Activated CD8-positive, alpha-beta T cell treated with anti-CD3 and anti-CD28 coated beads for 36 hours (primary cell): ENCODE results near the gene ZNF862. TPM values are rescaled to one million over a fixed set of nuclear protein-coding genes. Genes with fewer than 3 reads are reported as not detected.

Experiments
- ATAC-seq: fragments of 200-7000 bp; cut with Tn5 transposase; one replicate; pipeline ENCODE4 v1.10.0; 2021; ENCODE audit warnings: mild to moderate bottlenecking, moderate library complexity
- CTCF ChIA-PET: fragments of 350-600 bp; sonication (Branson Sonifier 250); formaldehyde crosslinking; loops from one replicate; lab custom pipeline; 2021; ENCODE audit warnings: antibody characterized with exemption; lab: Charles Lee
- POLR2A ChIA-PET: fragments of 350-600 bp; sonication (Branson Sonifier 250); formaldehyde crosslinking; loops from one replicate; lab custom pipeline; 2021; ENCODE audit warnings: antibody characterized with exemption; lab: Charles Lee
- DNase-seq: peaks from one replicate; pipeline ENCODE4 v3.0.0-alpha.2; 2020
- H3K27ac Mint-ChIP-seq: one replicate; pipeline ENCODE4 v1.8.0; 2021; ENCODE audit warnings: mild to moderate bottlenecking, mixed read lengths
- H3K27me3 Mint-ChIP-seq: one replicate; pipeline ENCODE4 v1.8.0; 2021; ENCODE audit warnings: mixed read lengths
- H3K36me3 Mint-ChIP-seq: one replicate; pipeline ENCODE4 v1.8.0; 2021; ENCODE audit warnings: low read depth, mixed read lengths
- H3K4me1 Mint-ChIP-seq: one replicate; pipeline ENCODE4 v1.8.0; 2021; ENCODE audit warnings: low read depth, mixed read lengths
- H3K4me3 Mint-ChIP-seq: one replicate; pipeline ENCODE4 v1.8.0; 2021; ENCODE audit warnings: mild to moderate bottlenecking, moderate library complexity, mixed read lengths
- H3K9me3 Mint-ChIP-seq: one replicate; pipeline ENCODE4 v1.8.0; 2021; ENCODE audit warnings: mixed read lengths
- intact Hi-C: fragments of 100-400 bp; cut with micrococcal nuclease; formaldehyde crosslinking; loops from one replicate; pipeline ENCODE4 v1.10.0; 2022
- total RNA-seq, 2 experiments: library from RNA; stranded (reverse); gene quantifications; one replicate each; pipeline ENCODE4 v1.2.3, GENCODE V29; 2021
- TF ChIP-seq, protein P1 (sequence below): fragments of 200-600 bp; IDR thresholded peaks from one replicate; pipeline ENCODE4 v1.8.0; 2022; ENCODE audit warnings: antibody characterized with exemption, mild to moderate bottlenecking

The ZNF862 gene
- total RNA-seq, 2 experiments from 2014 or later = 11.0 to 12.4 TPM

- DNase-seq = no peak
- ChIA-PET CTCF (interaction anchor here (1.0 kb wide), 1 partner anchor 15 kb away, joined by 3 read pairs; no protein-coding TSS in a partner anchor), POLR2A (no interaction called here)
- Mint-ChIP-seq H3K27ac (no peak overlapping the region), H3K4me1 (peaks cover 28% of the 10 kb centered on the region), H3K9me3 (no peaks in the 10 kb centered on the region), H3K27me3 (no peaks in the 10 kb centered on the region), H3K36me3 (peaks cover 2% of the 10 kb centered on the region), H3K4me3 (no peak overlapping the region)
- intact Hi-C loops = no loop called here
- ATAC-seq = no peak
- TF ChIP-seq, protein P1, sequence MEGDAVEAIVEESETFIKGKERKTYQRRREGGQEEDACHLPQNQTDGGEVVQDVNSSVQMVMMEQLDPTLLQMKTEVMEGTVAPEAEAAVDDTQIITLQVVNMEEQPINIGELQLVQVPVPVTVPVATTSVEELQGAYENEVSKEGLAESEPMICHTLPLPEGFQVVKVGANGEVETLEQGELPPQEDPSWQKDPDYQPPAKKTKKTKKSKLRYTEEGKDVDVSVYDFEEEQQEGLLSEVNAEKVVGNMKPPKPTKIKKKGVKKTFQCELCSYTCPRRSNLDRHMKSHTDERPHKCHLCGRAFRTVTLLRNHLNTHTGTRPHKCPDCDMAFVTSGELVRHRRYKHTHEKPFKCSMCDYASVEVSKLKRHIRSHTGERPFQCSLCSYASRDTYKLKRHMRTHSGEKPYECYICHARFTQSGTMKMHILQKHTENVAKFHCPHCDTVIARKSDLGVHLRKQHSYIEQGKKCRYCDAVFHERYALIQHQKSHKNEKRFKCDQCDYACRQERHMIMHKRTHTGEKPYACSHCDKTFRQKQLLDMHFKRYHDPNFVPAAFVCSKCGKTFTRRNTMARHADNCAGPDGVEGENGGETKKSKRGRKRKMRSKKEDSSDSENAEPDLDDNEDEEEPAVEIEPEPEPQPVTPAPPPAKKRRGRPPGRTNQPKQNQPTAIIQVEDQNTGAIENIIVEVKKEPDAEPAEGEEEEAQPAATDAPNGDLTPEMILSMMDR = no peak
Observed at GRCh38 chr7:149846436-149847046, 8.4 kb downstream of the ZNF862 start.

GRCh38 chr7:149849174-149849573 is 11.0 kb downstream of the ZNF862 start:
- no peak for ATAC-seq
- TF ChIP-seq, protein P1 = no peak
- ChIA-PET POLR2A (interaction anchor here (2.6 kb wide), 1 partner anchor 10 kb away, joined by 16 read pairs; the partner anchor contains the start of gene ZNF862), CTCF (interaction anchor here (1.3 to 2.0 kb wide), 3 partner anchors 9 to 12 kb away, joined by 3 to 12 read pairs (median 10); no protein-coding TSS in a partner anchor)
- no peak overlapping the region for H3K4me3 Mint-ChIP-seq
- H3K9me3 Mint-ChIP-seq = no peaks in the 10 kb centered on the region
- H3K4me1 Mint-ChIP-seq = peaks cover 20% of the 10 kb centered on the region
- no peak overlapping the region for H3K27ac Mint-ChIP-seq
- intact Hi-C loops = no loop called here
- H3K36me3 Mint-ChIP-seq = peaks cover 2% of the 10 kb centered on the region
- H3K27me3 Mint-ChIP-seq = no peaks in the 10 kb centered on the region
- DNase-seq = no peak

DNA sequence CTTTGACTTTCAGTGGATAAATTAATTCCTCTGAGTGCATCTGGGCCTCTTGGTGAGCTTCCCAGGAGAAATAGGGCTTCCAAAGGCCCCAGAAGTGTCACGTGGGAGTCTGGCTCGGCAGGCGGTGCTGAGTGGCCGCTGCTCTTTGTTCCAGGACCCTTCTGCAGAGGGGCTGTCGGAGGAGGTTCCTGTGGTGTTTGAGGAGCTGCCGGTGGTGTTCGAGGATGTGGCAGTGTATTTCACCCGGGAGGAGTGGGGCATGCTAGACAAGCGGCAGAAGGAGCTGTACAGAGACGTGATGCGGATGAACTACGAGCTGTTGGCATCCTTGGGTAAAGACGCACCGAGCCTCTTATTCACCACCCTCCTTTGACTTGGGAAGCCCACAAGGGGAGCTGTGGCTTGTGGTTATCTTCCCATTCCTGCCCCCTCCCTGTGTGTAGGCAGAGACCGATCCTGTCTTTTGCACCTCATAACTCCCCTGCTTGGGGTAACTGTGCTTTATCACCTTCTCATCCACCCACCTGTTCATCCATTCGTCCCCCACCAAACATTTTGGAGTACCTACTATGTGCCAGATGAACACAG is 11.9 kb downstream of the ZNF862 start:
- intact Hi-C loops = no loop called here
- Mint-ChIP-seq H3K4me3 (peak overlapping the region; percentile 22), H3K27ac (no peak overlapping the region), H3K27me3 (no peaks in the 10 kb centered on the region), H3K36me3 (peaks cover 2% of the 10 kb centered on the region), H3K4me1 (peaks cover 27% of the 10 kb centered on the region), H3K9me3 (no peaks in the 10 kb centered on the region)
- DNase-seq (no peak), ATAC-seq (no peak)
- CTCF ChIA-PET = interaction anchor here (0.8 to 2.0 kb wide), 5 partner anchors 9 to 44 kb away, joined by 3 to 12 read pairs (median 3); no protein-coding TSS in a partner anchor
- POLR2A ChIA-PET = interaction anchor here (0.6 to 2.6 kb wide), 2 partner anchors 11 to 15 kb away, joined by 4 to 16 read pairs; partner anchors contain the start of gene ZNF862
- TF ChIP-seq, protein P1 = no peak

GRCh38 chr7:149850716-149851115 is 12.5 kb downstream of the ZNF862 start:
- Mint-ChIP-seq H3K27ac (no peak overlapping the region), H3K9me3 (no peaks in the 10 kb centered on the region), H3K36me3 (peaks cover 4% of the 10 kb centered on the region), H3K4me3 (no peak overlapping the region), H3K27me3 (no peaks in the 10 kb centered on the region), H3K4me1 (peaks cover 31% of the 10 kb centered on the region)
- no peak for DNase-seq
- ChIA-PET CTCF (interaction anchor here (1.0 to 2.2 kb wide), 3 partner anchors 10 to 15 kb away, joined by 3 to 10 read pairs (median 6); no protein-coding TSS in a partner anchor), POLR2A (interaction anchor here (0.6 to 2.6 kb wide), 2 partner anchors 11 to 14 kb away, joined by 4 to 16 read pairs; partner anchors contain the start of gene ZNF862)
- TF ChIP-seq, protein P1 = no peak
- intact Hi-C loops = no loop called here
- ATAC-seq = no peak

DNA sequence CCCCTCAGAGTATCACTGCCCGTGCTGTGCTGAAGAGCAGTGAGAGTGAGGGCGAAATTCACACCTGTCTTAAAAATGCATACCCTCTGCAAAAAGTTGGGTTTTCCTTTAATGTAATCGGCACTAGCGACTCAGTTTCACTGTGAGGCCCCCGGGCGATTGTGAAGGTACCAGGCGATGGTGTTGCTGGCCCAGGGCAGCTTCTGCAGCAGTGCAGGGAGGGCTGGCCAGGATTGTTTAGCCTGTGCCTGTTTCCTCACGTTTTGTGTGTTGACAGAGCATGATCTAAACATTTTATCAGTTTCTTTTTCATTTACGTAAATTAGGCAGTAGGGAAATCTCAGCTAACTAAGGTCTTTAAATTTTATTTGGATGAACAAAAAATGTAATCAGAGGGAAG is 13.3 kb downstream of the ZNF862 start:
- DNase-seq = no peak
- intact Hi-C loops = no loop called here
- Mint-ChIP-seq H3K27me3 (no peaks in the 10 kb centered on the region), H3K36me3 (peaks cover 5% of the 10 kb centered on the region), H3K4me1 (peaks cover 39% of the 10 kb centered on the region), H3K4me3 (no peak overlapping the region), H3K9me3 (no peaks in the 10 kb centered on the region), H3K27ac (no peak overlapping the region)
- TF ChIP-seq, protein P1 = no peak
- CTCF ChIA-PET = interaction anchor here (2.2 kb wide), 1 partner anchor 10 kb away, joined by 6 read pairs; no protein-coding TSS in a partner anchor
- POLR2A ChIA-PET = no interaction called here
- no peak for ATAC-seq
